HS-27A (cell line): ENCODE data around the gene CDH2.

ENCODE experiments used
- DNase-seq: peaks from one replicate; pipeline ENCODE4 v3.0.0-alpha.2; 2012; ENCODE audit warnings: low read depth, missing footprints

Gene CDH2

GRCh38 chr18:28127228-28127627 is 49.7 kb downstream of the CDH2 start:
- DNase-seq: no peak

GRCh38 chr18:28126768-28127167 is 50.2 kb downstream of the CDH2 start:
- no peak for DNase-seq

- no peak for DNase-seq
Observed at GRCh38 chr18:28125051-28125450, 51.9 kb downstream of the CDH2 start.

- no peak for DNase-seq
Observed at GRCh38 chr18:28124131-28125029, 52.5 kb downstream of the CDH2 start.

GRCh38 chr18:28123401-28124030 is 53.4 kb downstream of the CDH2 start:
- no peak for DNase-seq

- no peak for DNase-seq
Observed at GRCh38 chr18:28120828-28121515, 56.0 kb downstream of the CDH2 start.

GRCh38 chr18:28116461-28116860 is 60.5 kb downstream of the CDH2 start:
- no peak for DNase-seq

- peak; percentile 84 for DNase-seq
Observed at GRCh38 chr18:28115149-28115550, 61.8 kb downstream of the CDH2 start.

GRCh38 chr18:28114472-28114871 is 62.5 kb downstream of the CDH2 start:
- no peak for DNase-seq

- no peak for DNase-seq
Observed at GRCh38 chr18:28113271-28114029, 63.5 kb downstream of the CDH2 start.

- no peak for DNase-seq
Observed at GRCh38 chr18:28112056-28112470, 64.9 kb downstream of the CDH2 start.

GRCh38 chr18:28110924-28111323 is 66.0 kb downstream of the CDH2 start:
- no peak for DNase-seq

GRCh38 chr18:28109781-28110560 is 67.0 kb downstream of the CDH2 start:
- no peak for DNase-seq

GRCh38 chr18:28108814-28109213 is 68.1 kb downstream of the CDH2 start:
- DNase-seq: no peak

GRCh38 chr18:28108254-28108653 is 68.7 kb downstream of the CDH2 start:
- DNase-seq: no peak

- no peak for DNase-seq
Observed at GRCh38 chr18:28099237-28099636, 77.7 kb downstream of the CDH2 start.

- no peak for DNase-seq
Observed at GRCh38 chr18:28095631-28096030, 81.3 kb downstream of the CDH2 start.

- DNase-seq: no peak
Observed at GRCh38 chr18:28095041-28095440, 81.9 kb downstream of the CDH2 start.

GRCh38 chr18:28091197-28091596 is 85.7 kb downstream of the CDH2 start:
- no peak for DNase-seq

- no peak for DNase-seq
Observed at GRCh38 chr18:28088477-28088876, 88.5 kb downstream of the CDH2 start.
